ENCODE data around the gene AXL. TPM values are rescaled to one million over a fixed set of nuclear protein-coding genes. Genes with fewer than 3 reads are reported as not detected.
A peak's percentile ranks its signal among the peaks of the same experiment; 100 is the strongest.

The AXL gene
- total and polyA plus RNA-seq, 4 donors, result 8.2 to 53.0 (median 31.0) TPM

DNA sequence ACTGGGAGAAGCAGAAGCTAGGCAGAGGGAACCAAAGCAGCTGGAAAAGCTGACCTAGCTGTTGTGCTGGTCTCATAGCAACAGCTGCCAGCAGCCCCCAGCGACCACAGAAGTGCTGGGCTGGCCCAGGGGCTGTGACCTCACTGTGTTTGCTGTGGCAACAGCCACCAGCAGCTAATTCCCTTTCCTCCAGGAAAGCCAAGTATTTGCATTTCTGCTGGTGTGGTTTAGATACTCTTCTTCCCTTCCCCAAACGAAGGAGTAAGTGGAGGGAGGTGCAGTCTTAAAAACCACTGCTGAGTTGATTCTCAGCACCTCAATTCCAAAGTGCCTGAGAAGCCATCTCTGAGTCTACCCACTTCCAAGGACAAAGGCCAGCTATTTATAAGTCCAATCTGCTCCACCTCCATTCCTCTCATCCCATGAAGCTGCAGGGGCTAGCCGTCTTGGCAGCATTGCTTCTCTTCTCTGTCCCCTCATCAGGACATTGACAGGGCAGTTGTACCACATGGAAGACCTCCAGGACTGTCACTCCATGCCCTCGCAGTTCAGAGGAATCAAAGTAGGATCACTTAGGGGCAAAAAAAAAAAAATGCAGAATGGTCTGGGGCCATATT lies 79.4 kb downstream of the AXL start:
- no peaks in the 10 kb centered on the region for H3K9me3 ChIP-seq (ENCODE audit: control insufficient read depth in 4 of 4, insufficient read depth in 3 of 4, low read length in 3 of 4)
- 29 to 30% methylated on average over 4 of the region's 4 CpGs for WGBS, 2 donors
- H3K4me3 ChIP-seq, result no peak overlapping the region
- H3K27me3 ChIP-seq (ENCODE audit: control insufficient read depth in 3 of 3, insufficient read depth in 3 of 3, low read length in 2 of 3), result no peaks in the 10 kb centered on the region
- H3K4me1 ChIP-seq (ENCODE audit: control insufficient read depth in 5 of 5, insufficient read depth in 5 of 5, low read length in 5 of 5), result peaks cover 11 to 34% (median 30%) of the 10 kb centered on the region in 5 donors
- H3K27ac ChIP-seq (ENCODE audit: low read depth in 1 of 2, low read length in 1 of 2), result peak overlapping the region; percentile 86 to 93
- TF ChIP-seq, protein P1, sequence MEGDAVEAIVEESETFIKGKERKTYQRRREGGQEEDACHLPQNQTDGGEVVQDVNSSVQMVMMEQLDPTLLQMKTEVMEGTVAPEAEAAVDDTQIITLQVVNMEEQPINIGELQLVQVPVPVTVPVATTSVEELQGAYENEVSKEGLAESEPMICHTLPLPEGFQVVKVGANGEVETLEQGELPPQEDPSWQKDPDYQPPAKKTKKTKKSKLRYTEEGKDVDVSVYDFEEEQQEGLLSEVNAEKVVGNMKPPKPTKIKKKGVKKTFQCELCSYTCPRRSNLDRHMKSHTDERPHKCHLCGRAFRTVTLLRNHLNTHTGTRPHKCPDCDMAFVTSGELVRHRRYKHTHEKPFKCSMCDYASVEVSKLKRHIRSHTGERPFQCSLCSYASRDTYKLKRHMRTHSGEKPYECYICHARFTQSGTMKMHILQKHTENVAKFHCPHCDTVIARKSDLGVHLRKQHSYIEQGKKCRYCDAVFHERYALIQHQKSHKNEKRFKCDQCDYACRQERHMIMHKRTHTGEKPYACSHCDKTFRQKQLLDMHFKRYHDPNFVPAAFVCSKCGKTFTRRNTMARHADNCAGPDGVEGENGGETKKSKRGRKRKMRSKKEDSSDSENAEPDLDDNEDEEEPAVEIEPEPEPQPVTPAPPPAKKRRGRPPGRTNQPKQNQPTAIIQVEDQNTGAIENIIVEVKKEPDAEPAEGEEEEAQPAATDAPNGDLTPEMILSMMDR (IDR thresholded peaks at IDR 0.05; ENCODE audit: control extremely low read depth, extremely low read depth), result no peak
- DNase-seq (peak; percentile 86 to 90 (median 88)), ATAC-seq (ENCODE audit: insufficient read depth, low FRiP score) (peak; percentile 59)
- H3K9ac ChIP-seq (ENCODE audit: insufficient read depth in 1 of 2, low read length in 2 of 2), result peak overlapping the region; percentile 50 to 75
- H3K36me3 ChIP-seq (ENCODE audit: control insufficient read depth in 4 of 4, insufficient read depth in 4 of 4, low read length in 4 of 4), result peaks cover 28 to 64% (median 57%) of the 10 kb centered on the region in 4 donors

DNA sequence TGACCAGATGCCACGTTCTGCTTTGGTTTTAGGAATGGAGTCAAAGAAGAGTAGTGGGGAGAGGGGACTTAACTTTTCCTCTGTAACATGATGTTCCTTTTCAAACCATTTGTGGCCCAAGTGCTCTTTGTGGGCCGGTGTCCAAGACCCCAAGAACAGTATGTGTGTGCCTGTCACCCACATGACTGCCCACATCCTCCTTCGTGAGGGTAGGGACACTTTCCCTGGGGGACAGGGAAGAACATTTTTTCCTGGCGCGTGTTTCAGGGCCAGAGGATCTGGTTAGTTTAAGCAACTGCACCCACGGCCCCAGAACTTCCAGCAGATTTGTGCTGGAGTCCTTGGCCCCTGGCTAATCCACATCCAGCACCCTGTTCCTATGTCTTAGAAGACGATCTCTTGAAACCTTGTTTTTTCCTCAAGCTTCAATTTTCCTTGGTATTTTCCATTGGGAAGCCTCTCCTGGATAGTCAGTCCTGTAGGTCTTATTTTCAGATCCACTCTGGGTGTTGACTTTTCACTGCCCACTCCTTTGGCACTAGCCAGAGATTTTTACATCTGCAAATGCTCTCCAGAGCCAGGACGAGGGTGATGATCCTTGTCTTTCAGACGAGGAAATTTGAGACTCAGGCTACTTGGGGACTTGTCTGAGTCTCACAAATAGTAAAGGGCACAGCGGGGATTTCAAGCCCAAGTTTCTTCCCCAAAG lies 80.2 kb downstream of the AXL start:
- Histone ChIP-seq H3K9me3 (ENCODE audit: control insufficient read depth in 4 of 4, insufficient read depth in 3 of 4, low read length in 3 of 4) (no peaks in the 10 kb centered on the region), H3K27me3 (ENCODE audit: control insufficient read depth in 3 of 3, insufficient read depth in 3 of 3, low read length in 2 of 3) (no peaks in the 10 kb centered on the region), H3K9ac (ENCODE audit: insufficient read depth in 1 of 2, low read length in 2 of 2) (peak overlapping the region in 1 of 2 donors; percentile 61), H3K4me3 (no peak overlapping the region), H3K27ac (ENCODE audit: low read depth in 1 of 2, low read length in 1 of 2) (peak overlapping the region; percentile 86 to 93), H3K36me3 (ENCODE audit: control insufficient read depth in 4 of 4, insufficient read depth in 4 of 4, low read length in 4 of 4) (peaks cover 29 to 65% (median 53%) of the 10 kb centered on the region in 4 donors), H3K4me1 (ENCODE audit: control insufficient read depth in 5 of 5, insufficient read depth in 5 of 5, low read length in 5 of 5) (peaks cover 11 to 34% (median 30%) of the 10 kb centered on the region in 5 donors)
- DNase-seq, result peak in 2 of 3 donors; percentile 10 to 11
- WGBS, 2 donors, result 51 to 56% methylated on average over 10 of the region's 10 CpGs
- ATAC-seq (ENCODE audit: insufficient read depth, low FRiP score), result no peak
- TF ChIP-seq, protein P1 (IDR thresholded peaks at IDR 0.05; ENCODE audit: control extremely low read depth, extremely low read depth), result no peak

DNA sequence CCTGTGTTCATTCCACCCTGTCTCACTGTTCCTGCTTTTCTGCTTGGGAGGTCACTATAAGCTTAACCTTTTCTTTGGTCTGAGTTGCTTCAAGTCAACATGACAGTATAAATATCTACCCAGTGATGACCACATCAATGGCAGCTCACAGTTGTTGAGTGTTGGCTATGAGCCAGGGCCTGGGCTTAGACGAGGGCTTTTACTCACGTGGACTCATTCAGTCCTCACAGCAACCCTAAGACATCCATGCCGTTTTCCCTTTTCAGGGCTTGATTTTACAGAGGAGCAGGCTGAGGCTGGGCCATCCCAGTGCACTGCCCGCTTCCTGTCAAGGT lies 80.7 kb downstream of the AXL start:
- H3K27me3 ChIP-seq (ENCODE audit: control insufficient read depth in 3 of 3, insufficient read depth in 3 of 3, low read length in 2 of 3), result no peaks in the 10 kb centered on the region
- 33 to 51% methylated on average over 4 of the region's 4 CpGs for WGBS, 2 donors
- peaks cover 11 to 34% (median 30%) of the 10 kb centered on the region in 5 donors for H3K4me1 ChIP-seq (ENCODE audit: control insufficient read depth in 5 of 5, insufficient read depth in 5 of 5, low read length in 5 of 5)
- TF ChIP-seq, protein P1 (IDR thresholded peaks at IDR 0.05; ENCODE audit: control extremely low read depth, extremely low read depth), result no peak
- DNase-seq, result peak; percentile 74 to 89 (median 77)
- no peak overlapping the region for H3K4me3 ChIP-seq
- H3K9ac ChIP-seq (ENCODE audit: insufficient read depth in 1 of 2, low read length in 2 of 2), result peak overlapping the region in 1 of 2 donors; percentile 43
- H3K36me3 ChIP-seq (ENCODE audit: control insufficient read depth in 4 of 4, insufficient read depth in 4 of 4, low read length in 4 of 4), result peaks cover 27 to 65% (median 54%) of the 10 kb centered on the region in 4 donors
- peak overlapping the region; percentile 86 to 93 for H3K27ac ChIP-seq (ENCODE audit: low read depth in 1 of 2, low read length in 1 of 2)
- H3K9me3 ChIP-seq (ENCODE audit: control insufficient read depth in 4 of 4, insufficient read depth in 3 of 4, low read length in 3 of 4), result no peaks in the 10 kb centered on the region
- ATAC-seq (ENCODE audit: insufficient read depth, low FRiP score), result no peak
